C4-2B (cell line): ENCODE measurements around the gene GFM2.
"Not testable (repeated sequence)": the region's sequence is repeated elsewhere in the genome, so short reads cannot be mapped to it uniquely, and the experiment has no call there.

ENCODE experiments used
- CTCF ChIP-seq: fragments of 450-650 bp; conservative IDR thresholded peaks from 2 replicates; pipeline ENCODE4 v1.5.1; 2017; ENCODE audit warnings: mild to moderate bottlenecking
- ZFX ChIP-seq: fragments of 450-650 bp; IDR thresholded peaks from 2 replicates; pipeline ENCODE4 v1.6.1; 2017

GRCh38 chr5:74679300-74679699, 87.6 kb downstream of the GFM2 start:
- not testable (repeated sequence) for TF ChIP-seq CTCF, ZFX
